CD4-positive, alpha-beta T cell treated with Interleukin-21 for 1 hour (primary cell): ENCODE measurements around the gene FSTL4.

Source experiments
- DNase-seq: peaks from one replicate; pipeline ENCODE4 v3.0.0-alpha.2; 2020

FSTL4 gene

GRCh38 chr5:133382661-133383579 is 229.4 kb downstream of the FSTL4 start:
- no peak for DNase-seq

DNA sequence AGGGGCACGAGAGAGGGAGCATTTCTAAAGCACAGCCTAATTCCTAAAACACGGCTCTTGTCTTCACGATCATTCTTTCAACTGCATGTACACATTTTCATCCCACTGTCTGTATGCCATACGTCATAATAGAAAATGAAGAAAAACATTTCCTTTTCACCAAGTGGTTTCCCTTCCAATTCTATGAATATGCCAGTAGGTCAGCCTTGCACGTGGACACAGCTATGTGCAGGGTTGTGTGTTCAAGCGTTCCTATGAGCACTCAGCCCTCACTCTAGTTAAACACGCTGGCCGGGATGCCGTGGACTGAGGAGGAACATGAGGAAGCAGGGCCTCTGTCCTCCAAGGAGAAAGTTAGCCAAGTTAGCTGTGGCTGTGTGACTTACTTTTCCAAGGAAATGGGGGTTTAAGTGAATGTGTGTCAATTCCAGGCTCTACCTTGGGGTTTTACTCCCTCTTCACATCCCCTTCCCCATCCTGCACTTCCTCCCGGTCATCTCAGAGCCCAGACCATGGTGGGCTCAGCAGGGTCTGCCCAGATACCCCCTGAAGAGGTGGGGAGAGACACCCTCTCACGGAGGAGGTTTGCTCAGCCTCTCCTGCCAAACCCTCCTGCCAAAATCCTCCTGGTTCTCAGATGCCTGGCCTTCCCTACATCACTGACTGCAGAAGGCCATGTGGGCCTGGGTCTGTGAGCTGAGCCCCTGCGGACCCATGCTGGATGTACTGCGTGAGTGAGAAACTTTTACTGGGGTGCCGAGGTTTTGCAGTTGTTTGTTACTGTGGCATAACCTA is 230.6 kb downstream of the FSTL4 start:
- DNase-seq: no peak

- DNase-seq: no peak
These were observed 231.3 kb downstream of the FSTL4 start for GRCh38 chr5:133381041-133381440.

DNA sequence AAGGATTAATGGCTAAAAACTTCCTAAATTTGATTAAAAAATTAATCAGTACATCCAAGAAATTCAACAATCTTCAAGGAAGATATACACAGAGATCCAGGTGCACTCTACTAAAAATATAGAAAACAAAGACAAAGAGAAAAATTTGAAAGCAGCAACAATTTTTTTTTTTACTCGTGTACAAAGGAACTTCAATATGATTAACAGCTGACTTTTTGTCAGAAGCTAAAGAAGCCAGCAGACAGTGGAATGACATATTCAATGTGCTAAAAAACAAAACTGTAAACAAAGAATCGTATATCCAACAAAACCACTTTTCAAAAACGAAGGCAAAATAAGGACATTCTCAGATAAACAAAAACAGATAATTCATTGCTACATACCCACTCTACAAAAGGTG is 234.6 kb downstream of the FSTL4 start:
- no peak for DNase-seq

- no peak for DNase-seq
These were observed 235.4 kb downstream of the FSTL4 start for GRCh38 chr5:133376986-133377385.

GRCh38 chr5:133373121-133373870 is 239.0 kb downstream of the FSTL4 start:
- DNase-seq: no peak

DNA sequence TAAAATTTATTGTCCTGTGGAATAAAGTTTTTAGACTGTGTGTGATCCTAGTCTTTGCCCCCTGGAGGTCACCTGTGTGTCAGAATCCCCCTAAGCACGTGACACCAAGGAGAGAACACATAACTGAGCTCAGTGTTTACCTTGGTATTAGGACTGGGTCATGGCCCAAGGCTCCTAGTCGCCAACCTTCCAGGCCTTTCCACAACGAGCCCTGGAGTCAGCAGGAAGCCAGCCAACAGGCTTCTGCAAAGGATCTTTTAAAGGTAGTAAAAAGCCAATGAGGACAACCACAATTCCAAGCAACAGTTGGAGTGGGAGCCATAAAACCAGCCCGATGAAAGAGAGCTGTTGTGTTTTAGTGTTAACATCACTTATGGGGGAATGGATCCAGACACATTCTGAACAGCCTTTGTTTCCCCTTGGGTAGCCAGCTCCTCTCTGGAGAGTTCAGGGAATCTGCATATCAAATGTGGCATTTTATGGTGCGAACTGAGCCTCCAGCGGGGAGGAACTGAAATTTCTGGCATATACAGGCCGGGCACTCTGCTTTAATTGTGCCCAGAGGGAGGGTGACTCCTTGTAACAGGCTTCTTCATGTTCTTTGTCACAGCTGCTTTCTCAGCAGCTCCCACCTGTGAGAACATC is 239.9 kb downstream of the FSTL4 start:
- no peak for DNase-seq

DNA sequence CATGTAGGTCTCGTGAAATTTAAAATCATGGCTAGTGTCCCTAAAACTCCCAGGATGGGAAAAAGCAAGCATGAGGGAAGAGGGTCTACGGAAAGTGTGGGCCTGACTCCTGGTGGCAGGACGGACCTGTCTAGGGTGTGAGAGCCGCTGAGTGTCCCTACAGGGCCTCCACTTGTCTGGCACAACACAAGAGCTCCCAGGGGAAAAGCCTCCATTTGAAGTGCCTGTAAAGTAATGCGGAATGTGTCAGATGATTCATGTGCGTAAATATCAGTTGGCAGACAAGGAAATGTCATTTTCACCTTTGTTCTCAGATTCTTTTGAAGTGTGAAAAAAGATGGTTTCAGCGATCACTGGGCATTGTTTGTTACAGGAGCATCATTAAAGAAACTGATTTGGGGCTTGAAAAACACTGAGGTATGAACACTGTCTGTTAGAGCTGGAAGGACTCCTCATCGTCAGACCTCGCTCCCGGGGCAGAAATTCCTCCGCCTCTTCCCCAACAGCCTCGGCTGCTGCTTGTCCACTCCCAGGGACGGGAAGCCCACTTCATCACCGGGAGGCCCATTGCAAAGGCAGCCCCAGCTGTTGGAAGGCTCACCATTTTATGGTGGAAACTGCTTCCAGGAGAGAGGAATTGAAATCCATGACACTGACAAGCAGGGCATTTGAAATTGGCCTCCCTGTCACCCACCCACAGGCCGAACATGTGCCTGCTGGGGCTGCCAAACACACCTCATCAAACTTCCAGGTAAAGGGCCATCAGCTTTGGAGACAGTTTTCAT is 240.8 kb downstream of the FSTL4 start:
- DNase-seq: no peak

- DNase-seq: no peak
These were observed 241.4 kb downstream of the FSTL4 start for GRCh38 chr5:133370904-133371303.

GRCh38 chr5:133370036-133370831 is 242.1 kb downstream of the FSTL4 start:
- DNase-seq: no peak

- no peak for DNase-seq
These were observed 243.2 kb downstream of the FSTL4 start for GRCh38 chr5:133368916-133369783.

DNA sequence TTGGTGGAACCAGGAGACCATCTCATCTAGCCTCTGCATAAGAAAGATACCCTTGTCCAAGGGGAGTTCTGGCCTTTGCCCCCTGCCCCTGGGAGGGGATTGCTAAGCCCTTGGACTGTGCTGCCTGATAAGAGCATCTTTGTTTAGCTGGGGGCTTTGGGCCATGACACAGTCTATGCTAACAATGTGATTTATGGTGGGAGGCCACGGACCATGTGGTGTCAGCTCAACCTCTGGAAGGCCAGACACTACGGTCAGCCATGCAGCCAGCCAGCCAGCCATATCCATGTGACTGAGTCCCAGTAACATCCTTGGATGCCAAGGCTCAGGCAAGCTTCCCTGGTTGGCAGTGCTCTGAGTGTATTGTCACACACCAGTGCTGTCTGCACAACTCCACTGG is 244.4 kb downstream of the FSTL4 start:
- no peak for DNase-seq

DNA sequence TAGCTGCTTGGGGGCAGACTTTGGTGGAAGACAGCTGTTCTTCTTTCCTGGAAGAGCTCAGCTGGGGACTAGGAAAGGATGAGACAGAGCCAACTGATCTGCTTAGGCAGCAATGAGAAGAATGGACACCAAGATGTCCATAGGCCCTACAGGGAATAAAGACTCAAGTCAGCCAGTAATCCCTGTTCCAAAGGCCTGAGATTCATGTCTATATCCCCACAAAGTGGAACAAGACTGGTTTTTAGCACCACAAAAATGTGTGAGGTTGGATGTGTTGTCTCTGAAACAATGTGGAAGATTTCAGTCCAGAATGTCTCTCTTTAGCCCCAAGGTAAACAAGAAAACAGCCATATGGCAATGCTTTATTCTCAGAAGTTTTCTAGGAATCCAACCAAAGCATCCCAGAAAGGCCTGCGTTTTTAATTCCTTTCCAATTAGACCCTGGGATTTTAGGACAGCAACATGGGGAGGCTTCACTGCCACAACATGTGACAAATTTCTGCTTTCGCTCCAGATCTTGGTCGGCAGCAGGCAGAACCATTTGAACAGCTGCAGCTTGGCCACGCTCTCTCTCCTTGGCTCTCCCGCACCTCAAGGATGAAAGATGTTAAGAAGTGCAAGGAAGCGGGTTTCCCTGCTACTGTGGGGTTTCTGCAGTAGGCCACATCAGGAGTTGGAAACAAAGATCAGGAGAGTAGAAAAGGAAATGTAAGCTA is 245.1 kb downstream of the FSTL4 start:
- DNase-seq: no peak

- no peak for DNase-seq
These were observed 245.9 kb downstream of the FSTL4 start for GRCh38 chr5:133366438-133366837.

DNA sequence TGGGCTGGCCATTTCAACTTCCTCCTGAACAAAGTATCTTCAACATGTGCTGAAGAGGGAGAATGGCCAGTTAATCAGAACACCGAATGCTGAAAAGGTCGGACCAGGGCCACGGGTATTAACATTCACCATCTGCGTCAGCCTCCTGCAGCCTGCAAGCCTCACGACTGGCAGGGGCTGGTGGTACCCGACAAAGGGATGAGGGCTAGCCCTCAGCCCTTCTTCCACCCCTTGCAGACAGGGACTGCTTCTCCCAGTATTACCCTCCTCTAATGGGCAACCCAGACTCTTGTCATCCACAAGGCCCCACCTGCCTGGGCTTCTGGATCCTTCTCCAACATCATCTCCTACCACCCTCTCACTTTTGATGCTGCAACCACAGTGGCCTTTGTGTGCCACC is 246.6 kb downstream of the FSTL4 start:
- no peak for DNase-seq

DNA sequence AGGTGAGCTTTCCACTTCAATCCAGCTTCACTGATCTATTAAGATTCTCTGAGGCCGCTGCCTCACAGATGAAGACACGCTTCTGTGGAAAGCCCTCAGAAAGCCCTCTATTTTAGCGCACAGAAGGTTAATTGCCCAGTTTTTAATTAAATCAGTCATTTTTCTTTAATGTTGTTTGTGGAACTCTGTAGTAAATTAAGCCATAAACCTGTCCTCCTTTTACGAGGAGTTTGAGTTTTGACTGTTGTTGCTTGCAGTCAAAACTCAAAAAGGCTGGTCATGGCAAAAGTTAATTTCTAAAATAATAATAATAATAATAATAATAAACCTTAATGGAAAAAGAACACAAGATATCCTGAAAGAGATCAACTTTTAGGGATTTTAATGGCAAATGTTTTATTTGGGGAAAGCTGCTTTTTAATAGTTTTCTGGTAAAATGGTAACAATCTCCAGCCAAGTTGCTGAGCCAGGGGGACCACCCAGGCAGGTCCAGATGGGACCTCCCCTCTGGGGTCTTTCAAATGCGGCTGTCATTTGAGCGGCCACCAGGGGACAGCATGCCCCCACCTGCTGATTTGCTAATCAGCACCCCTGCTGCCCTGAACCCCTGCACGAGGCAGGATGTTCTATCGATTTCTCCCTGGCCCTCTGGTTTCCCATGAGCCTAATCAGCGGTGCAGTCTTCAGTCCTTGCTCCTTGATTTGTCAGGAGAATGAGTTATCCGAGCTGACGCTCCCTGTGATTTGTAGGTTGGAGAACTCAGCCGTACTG is 247.2 kb downstream of the FSTL4 start:
- DNase-seq: no peak

GRCh38 chr5:133363807-133364587 is 248.3 kb downstream of the FSTL4 start:
- no peak for DNase-seq

DNA sequence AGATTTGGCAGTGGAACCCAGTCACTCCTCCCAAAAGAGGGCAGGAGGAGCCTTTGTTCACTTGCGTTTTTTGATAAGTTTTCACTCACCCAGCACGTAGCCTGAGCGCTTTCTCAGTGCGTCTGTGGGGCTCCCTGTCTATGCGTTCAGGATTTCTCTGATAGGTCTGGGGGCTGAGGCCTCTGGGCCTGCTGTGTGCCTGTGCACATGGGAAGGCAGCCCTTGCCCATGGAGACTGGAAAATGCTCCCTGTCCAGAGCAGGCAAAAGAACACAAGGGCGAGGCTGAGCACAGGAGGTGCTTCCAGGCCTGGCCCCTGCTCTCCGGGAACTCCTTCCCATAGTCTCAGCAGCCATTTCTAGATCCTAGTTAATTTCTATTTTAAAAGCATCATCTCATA is 249.9 kb downstream of the FSTL4 start:
- DNase-seq: no peak
